Mammary epithelial cell (primary cell): ENCODE measurements around the gene DPF3.

ENCODE experiments used
- CTCF ChIP-seq, 2 donors: IDR thresholded peaks in 1 of 2; conservative IDR thresholded peaks in 1 of 2; 2 replicates each; pipeline ENCODE4 v1.5.1; 2011 to 2012; ENCODE audit warnings: inconsistent platforms in 2 of 2, low read length in 2 of 2, mild to moderate bottlenecking in 2 of 2, control low read depth in 1 of 2, low read depth in 1 of 2; ENCODE audit not compliant: insufficient read depth in 1 of 2; ENCODE audit errors: extremely low read depth in 1 of 2
- EZH2 ChIP-seq: IDR thresholded peaks from 2 replicates; pipeline ENCODE4 v1.6.1; 2012; ENCODE audit warnings: low read length, inconsistent platforms, borderline replicate concordance

GRCh38 chr14:72753879-72754400 lies 140.0 kb downstream of the DPF3 start:
- TF ChIP-seq CTCF (conservative IDR thresholded peaks at IDR 0.05 in 1 of 2, IDR thresholded peaks at IDR 0.05 in 1 of 2; ENCODE audit: extremely low read depth in 1 of 2, insufficient read depth in 1 of 2, low read depth in 1 of 2, low read length in 2 of 2): no peak
- TF ChIP-seq EZH2: no peak
